ENCODE data around the gene ZCCHC2.

The ZCCHC2 gene

GRCh38 chr18:62583376-62583775 is 60.6 kb downstream of the ZCCHC2 start:
- DNase-seq: no peak

- DNase-seq: peak; percentile 90 to 94 (median 92)
These were observed 61.7 kb downstream of the ZCCHC2 start for GRCh38 chr18:62584241-62585120.

DNA sequence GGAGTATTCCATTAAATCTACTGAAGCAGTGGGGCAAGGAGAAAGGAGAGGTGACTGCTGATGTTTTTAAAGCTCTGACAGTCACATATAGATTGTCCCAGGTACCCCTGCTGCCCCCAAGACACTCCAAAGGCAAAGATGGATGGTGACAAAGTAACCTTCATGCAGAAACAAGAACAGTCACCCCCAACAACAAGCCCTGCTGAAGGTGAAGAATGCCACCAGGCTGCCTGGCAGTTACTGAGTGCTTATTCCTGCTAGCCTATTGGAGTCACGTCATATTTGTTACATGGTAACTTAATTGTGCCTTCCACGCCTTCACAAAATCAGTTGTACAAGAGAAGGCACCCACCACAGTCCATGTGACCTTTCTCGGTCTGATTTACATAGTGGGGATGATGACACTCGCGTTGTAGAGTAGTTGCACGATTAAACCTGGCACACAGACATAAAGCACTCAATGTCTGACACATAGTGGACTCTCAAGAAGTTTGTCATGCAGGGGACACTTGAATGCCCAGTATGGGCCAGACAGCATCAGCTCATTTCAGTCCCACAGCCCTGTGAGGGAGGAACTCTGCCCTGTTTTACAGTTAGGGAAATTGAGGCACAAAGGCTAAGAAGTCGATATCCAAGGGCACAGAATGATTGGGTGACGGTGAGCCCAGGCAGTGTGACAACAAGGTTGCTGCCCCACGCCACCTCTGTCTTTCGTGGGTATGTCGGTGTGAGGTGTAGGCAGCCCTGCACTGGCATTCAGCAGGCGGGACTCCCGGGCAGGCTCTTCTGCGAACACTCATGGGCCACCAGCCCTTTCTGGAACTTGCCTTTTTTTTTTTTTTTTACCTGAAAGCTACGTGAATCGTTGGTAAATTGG is 62.7 kb downstream of the ZCCHC2 start:
- no peak for DNase-seq

- DNase-seq: peak; percentile 84 to 93 (median 90)
These were observed 63.4 kb downstream of the ZCCHC2 start for GRCh38 chr18:62586151-62586774.

- no peak for DNase-seq
These were observed 64.1 kb downstream of the ZCCHC2 start for GRCh38 chr18:62586781-62587487.

- DNase-seq: no peak
These were observed 64.9 kb downstream of the ZCCHC2 start for GRCh38 chr18:62587689-62588088.

GRCh38 chr18:62588217-62588616 is 65.4 kb downstream of the ZCCHC2 start:
- no peak for DNase-seq

DNA sequence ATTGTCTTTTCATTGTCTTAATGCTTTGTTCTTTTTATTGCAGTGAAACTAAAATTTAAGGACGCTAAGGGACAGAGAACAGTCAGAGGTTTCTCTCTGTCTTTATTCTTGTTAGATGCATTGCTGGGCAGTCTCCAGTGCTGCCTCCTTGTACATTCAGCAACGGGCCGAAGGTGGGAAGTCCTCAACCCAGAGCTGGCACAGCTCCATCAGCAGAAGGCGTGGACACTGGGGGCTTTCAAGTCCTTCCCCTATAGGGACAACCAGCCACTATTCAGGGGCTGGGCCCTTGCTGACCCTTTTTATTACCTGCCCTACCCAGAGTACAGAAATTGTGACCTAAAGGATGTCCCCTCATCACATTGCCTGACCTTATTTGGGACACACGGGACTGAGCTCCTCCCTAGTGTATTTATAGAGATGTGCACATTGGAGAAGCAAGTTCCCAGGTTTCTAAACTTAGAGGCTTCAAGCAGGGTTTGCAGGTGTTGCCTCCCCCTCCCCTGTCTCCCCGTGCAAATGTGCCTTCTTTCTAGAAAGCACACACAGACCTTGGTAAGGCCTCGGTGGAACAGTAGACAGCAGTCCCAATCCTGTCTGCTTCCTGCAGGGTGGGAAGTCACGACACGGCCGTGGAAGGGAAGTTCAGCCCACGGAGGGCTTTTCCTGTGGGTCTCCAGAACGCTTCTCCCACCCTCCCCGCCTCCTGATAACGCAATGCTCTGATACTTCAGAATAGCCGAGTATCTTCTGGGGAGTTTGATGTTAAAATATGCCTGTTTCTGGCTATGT is 68.2 kb downstream of the ZCCHC2 start:
- DNase-seq: peak in 1 of 3 donors; percentile 22

DNA sequence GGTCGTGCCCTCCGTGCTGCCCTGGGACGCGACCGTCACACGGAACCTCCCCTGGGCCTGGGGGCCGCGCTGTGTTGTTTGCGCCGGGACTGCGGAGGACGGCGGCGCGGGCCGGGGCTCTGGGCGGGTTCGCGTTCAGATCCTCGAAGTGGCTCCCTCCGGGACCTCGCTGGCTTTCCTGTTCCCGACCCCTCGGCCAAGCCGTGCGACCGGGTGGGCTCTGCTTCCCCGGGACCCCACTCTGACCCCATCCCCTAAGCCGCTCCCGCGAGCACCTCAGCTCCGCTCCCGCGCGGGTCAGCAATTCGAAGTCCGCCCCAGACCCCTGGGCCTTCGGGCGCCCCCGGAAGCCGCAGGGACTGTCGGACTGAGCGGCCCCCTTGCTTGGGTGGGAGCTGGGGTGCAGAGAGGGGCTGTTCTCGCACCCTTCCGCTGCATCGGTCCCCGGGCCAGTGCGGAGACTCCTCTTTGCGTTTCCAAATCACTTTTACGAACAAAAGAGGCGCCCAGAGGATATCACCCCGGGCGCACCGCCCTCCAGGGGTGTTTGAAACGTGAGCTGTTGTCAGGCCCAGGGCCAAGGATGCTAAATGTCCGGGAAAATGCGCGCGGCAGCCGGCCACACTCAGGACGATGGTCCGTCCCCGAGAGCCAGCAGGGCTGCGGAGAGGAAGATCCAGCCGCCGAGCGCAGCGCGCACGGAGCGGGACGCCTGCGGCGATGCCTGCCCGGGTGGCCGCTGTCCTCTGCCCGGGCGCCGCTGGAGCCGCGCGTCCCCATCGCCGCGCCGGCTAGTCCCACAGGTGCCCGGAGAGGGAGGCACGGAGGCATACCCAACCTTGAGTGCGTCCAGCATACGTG is 73.5 kb downstream of the ZCCHC2 start:
- peak in 2 of 3 donors; percentile 36 to 60 for DNase-seq

DNA sequence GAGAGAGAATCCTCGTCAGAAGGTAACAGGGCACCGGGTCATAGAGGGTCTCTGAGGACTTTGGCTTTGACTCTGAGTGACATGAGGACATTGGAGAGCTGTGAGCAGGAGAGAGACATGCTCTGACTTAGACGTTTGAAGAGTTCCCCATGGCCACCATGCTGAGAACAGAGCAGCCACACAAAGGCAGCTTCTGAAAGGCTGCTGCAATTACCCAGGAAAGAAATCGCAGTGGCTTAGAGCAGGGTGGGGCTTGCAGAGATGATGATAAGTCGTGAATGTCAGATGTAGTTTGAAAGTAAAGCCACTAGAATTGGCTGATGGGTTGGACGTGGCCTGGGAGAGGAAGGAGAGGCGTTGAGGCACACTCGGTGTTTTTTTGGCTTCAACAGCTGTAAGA is 79.0 kb downstream of the ZCCHC2 start:
- no peak for DNase-seq

DNA sequence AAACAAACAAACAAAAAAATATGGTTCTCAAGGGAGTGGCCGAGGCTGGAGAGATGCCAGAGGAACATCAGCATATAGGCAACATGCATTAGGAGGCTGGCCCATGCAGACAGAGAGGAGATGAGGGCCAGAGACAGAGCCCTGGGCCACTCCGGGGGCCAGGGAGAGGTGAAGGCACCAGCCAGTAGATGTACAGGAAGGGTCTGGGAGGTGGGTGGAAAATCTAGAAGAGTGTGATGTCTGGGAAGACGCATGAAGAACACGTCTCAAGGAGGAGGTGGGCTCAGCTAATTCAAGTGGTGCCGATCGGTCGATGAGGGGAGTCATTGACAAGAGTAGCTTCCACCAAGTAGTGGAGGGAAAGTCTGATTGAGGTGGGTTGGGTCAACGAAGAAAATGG is 79.9 kb downstream of the ZCCHC2 start:
- DNase-seq: no peak

DNA sequence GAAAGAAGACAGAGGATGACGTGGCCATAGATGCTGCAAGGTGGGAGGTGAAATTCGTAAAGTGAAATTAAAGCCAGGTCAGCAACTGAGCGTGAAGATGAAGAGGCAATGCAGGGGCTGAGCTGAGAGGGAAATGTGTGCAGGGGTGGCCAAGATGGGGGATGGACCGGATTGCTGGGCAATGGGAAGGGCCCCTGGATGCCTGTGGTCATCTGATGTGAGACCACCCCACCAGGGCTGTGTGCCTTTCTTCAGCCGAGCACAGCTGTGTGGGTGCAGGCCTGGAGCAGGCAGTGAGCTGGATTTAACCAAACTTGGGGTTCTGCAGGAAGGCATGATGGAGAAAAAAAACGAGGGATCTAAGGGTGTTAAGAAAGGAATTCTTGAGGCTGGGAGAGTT is 80.4 kb downstream of the ZCCHC2 start:
- no peak for DNase-seq

DNA sequence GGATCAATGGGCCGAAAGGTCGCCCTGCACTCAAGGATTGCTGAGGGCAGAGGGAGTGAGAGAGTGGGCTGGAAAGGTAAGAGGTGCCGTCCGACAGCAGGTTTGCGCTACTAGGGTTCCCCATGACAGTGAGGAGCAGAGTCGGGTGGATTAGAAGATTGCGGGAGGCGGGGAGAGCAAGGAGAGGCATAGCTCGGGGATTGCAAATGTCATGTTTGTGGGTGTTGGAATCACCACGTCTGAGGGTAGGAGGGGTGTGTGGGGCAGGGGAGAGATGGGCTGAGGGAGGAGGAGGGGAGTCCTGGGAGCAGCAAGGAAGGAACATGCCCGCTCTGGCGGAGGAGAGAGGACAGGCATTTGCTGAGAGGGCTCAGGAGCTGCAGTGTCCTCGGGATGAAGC is 81.2 kb downstream of the ZCCHC2 start:
- DNase-seq: no peak

DNA sequence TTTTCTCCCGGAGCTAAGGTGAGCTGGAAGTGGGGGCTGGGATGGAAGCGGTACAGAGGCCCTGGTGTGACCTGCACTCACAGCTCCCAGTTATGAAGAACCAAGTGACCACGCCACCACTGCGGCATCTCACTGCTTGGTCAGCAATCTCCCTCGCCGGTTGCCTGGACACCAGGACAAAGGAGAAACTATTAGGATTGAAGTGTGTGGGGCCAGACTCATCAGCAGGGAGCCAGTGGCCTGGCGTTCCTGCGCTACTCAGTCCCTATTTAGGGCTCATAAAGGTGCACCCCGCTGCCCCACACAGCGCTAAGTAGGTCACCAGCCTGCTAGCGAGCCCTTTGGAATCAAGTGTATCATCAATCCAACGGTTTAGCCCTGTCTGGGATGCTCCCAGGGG is 82.9 kb downstream of the ZCCHC2 start:
- no peak for DNase-seq

GRCh38 chr18:62606106-62606505 is 83.3 kb downstream of the ZCCHC2 start:
- no peak for DNase-seq

- no peak for DNase-seq
These were observed 84.5 kb downstream of the ZCCHC2 start for GRCh38 chr18:62607302-62607701.

- DNase-seq: no peak
These were observed 85.0 kb downstream of the ZCCHC2 start for GRCh38 chr18:62607708-62608428.

GRCh38 chr18:62609764-62610163 is 86.9 kb downstream of the ZCCHC2 start:
- no peak for DNase-seq

DNA sequence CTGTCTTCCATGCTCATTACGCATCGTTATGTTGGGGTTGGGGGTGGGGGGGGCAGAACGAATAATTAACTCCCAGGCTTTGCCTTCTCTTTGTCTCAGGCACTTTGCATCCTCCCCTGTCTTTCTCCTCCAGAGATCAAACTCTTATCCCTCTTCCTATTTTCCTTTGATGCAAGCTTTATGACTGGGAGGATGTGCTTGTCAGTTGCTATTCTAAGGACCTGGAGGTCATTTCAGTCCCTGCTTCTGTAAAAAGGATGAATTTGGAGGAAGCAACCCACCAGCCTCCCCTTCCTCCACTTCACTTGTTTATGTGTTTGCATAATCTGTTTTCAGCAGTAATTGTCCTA is 87.5 kb downstream of the ZCCHC2 start:
- DNase-seq: peak in 2 of 3 donors; percentile 19 to 28

Data from suppressor macrophage treated with lipopolysaccharide for 1 hour (primary cell).